ENCODE measurements around the gene HOMER2. TPM values are rescaled to one million over a fixed set of nuclear protein-coding genes. Genes with fewer than 3 reads are reported as not detected.

Gene HOMER2
- total RNA-seq, 2 donors from 2014 or later: 1.8 to 4.9 TPM

DNA sequence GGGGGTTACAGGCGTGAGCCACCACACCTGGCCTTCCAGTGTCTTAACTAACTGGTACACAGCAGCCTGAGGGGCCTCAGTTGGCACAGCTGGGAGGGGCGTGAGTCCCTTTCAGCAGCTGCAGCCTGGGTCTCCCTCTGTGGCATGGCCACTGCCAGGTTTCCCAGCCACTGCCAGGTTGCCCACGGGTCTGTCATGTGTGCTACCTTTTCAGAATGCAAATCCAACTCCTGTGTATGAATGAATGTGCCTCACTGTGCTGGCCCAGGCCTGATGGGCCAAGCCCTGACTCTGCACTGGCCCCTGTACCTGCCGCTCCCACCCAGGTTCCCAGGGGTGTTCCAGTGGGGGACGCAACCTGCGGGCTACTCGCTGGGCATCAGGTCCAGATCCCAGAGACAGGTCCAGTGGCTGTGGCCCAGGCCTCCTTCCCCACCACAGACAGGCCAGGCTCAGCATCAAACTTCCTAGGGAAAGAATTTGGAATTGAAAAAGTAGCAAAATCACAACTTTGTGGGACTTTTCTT lies 117.1 kb downstream of the HOMER2 start:
- ATAC-seq (ENCODE audit: insufficient number of reproducible peaks, low FRiP score, low read depth) (no peak), DNase-seq (ENCODE audit: low spot score) (no peak)
- H3K36me3 ChIP-seq: peaks cover 59% of the 10 kb centered on the region

DNA sequence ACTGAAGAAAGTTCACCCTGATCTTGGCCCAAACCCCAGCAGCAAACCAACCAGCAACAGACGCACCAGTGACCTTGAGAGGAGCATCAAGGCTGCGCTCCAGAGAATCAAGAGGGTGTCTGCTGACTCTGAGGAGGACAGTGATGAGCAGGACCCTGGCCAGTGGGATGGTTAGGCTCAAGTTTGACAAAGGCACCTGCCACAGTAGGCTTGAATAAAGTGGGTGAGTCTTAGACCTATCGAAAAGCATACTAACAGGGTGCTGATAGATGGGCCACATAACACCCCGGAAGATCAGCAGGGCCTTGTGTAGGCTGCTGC lies 119.2 kb downstream of the HOMER2 start:
- Histone ChIP-seq H3K4me1 (ENCODE audit: control insufficient read depth in 1 of 2, low read depth in 2 of 2) (peaks cover 8 to 18% of the 10 kb centered on the region in 2 donors), H3K9me3 (no peaks in the 10 kb centered on the region), H3K4me3 (no peak overlapping the region), H3K36me3 (peaks cover 72% of the 10 kb centered on the region), H3K27ac (no peak overlapping the region), H3K27me3 (replicated peaks; ENCODE audit: insufficient read depth) (no peaks in the 10 kb centered on the region)
- TF ChIP-seq, protein P1, sequence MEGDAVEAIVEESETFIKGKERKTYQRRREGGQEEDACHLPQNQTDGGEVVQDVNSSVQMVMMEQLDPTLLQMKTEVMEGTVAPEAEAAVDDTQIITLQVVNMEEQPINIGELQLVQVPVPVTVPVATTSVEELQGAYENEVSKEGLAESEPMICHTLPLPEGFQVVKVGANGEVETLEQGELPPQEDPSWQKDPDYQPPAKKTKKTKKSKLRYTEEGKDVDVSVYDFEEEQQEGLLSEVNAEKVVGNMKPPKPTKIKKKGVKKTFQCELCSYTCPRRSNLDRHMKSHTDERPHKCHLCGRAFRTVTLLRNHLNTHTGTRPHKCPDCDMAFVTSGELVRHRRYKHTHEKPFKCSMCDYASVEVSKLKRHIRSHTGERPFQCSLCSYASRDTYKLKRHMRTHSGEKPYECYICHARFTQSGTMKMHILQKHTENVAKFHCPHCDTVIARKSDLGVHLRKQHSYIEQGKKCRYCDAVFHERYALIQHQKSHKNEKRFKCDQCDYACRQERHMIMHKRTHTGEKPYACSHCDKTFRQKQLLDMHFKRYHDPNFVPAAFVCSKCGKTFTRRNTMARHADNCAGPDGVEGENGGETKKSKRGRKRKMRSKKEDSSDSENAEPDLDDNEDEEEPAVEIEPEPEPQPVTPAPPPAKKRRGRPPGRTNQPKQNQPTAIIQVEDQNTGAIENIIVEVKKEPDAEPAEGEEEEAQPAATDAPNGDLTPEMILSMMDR (IDR thresholded peaks at IDR 0.05): no peak
- ATAC-seq (ENCODE audit: insufficient number of reproducible peaks, low FRiP score, low read depth) (no peak), DNase-seq (ENCODE audit: low spot score) (no peak)

More for the DNA sequence above, 117.1 kb downstream of the HOMER2 start:
- TF ChIP-seq, protein P1 (IDR thresholded peaks at IDR 0.05): no peak
- H3K27ac ChIP-seq: no peak overlapping the region
- no peaks in the 10 kb centered on the region for H3K27me3 ChIP-seq (replicated peaks; ENCODE audit: insufficient read depth)
- H3K4me3 ChIP-seq: no peak overlapping the region
- H3K9me3 ChIP-seq: no peaks in the 10 kb centered on the region
- H3K4me1 ChIP-seq (ENCODE audit: control insufficient read depth in 1 of 2, low read depth in 2 of 2): peaks cover 8 to 18% of the 10 kb centered on the region in 2 donors

DNA sequence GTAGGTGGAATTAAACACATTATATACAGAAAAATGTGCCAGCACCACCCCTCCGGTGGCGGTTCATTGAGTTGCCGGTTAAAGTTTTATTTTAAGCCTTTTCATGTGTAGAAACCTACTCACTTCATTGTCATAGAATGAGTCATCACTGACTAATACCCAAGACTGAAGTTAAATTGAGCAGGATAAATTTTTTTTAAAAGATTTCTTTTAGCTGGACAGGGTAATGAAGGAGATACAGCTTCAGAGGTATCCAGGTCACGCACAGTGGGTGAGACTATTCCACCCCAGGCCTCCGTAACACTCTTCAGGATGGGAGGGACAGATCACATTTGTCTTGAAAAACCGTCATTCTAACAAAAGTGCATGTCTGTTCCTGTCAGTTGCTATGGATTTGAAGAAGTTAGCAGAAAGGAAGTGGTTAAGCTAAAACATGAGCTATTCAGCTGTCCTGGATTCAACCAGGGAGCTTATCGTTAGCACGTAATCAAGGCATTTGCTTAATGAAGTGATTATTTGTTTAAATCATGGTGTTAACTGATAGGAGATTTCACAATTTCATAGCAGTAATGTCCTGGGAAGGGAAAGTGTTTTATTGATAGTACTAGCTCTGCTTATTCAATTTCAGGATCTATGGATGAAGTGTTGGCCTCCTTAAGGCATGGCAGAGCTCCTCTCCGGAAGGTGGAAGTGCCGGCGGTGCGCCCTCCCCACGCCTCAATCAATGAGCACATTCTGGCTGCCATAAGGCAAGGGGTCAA lies 119.7 kb downstream of the HOMER2 start:
- Histone ChIP-seq H3K36me3 (peaks cover 73% of the 10 kb centered on the region), H3K4me3 (no peak overlapping the region), H3K27ac (peak overlapping the region in 1 of 2 donors; percentile 9), H3K27me3 (replicated peaks; ENCODE audit: insufficient read depth) (no peaks in the 10 kb centered on the region), H3K9me3 (no peaks in the 10 kb centered on the region), H3K4me1 (ENCODE audit: control insufficient read depth in 1 of 2, low read depth in 2 of 2) (peaks cover 8 to 18% of the 10 kb centered on the region in 2 donors)
- TF ChIP-seq, protein P1 (IDR thresholded peaks at IDR 0.05): no peak
- DNase-seq (ENCODE audit: low spot score): no peak
- ATAC-seq (ENCODE audit: insufficient number of reproducible peaks, low FRiP score, low read depth): peak; percentile 63

DNA sequence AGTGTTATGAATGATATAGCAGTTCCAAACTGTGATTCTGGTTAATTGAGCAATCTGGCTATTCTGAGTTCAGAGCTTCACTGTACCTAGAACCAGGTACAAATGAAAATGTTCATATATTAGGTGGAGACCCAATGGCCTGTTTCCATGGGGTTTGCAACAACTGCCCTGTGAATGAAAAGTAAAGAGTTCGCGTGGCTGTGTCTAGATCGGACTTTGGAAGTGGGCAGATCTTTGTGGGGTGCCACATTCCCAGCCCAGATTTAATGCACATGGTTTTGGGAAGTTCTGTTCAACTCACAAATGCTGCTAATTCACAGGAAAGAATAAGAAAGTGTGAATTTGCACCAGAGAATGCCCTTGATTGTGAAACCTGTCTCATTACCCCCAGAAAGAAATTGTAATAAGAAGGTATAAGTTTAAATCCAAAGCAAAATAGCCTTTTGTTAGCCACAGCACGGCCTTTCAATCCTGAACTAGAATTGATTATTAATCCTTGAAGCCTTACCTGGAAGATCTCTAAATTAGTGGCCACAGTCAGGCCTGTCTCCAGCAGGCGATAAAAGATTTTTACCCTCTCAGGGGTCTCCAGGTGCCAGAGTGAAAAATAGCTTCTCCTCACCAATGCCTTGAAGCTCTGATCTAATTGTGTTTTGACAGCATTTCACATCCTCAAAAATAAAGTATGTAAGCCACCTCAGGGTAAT lies 120.5 kb downstream of the HOMER2 start:
- H3K27me3 ChIP-seq (replicated peaks; ENCODE audit: insufficient read depth): no peaks in the 10 kb centered on the region
- no peaks in the 10 kb centered on the region for H3K9me3 ChIP-seq
- TF ChIP-seq, protein P1 (IDR thresholded peaks at IDR 0.05): peak; percentile 14
- ATAC-seq (ENCODE audit: insufficient number of reproducible peaks, low FRiP score, low read depth) (no peak), DNase-seq (ENCODE audit: low spot score) (no peak)
- no peak overlapping the region for H3K4me3 ChIP-seq
- peaks cover 70% of the 10 kb centered on the region for H3K36me3 ChIP-seq
- peaks cover 8 to 18% of the 10 kb centered on the region in 2 donors for H3K4me1 ChIP-seq (ENCODE audit: control insufficient read depth in 1 of 2, low read depth in 2 of 2)
- no peak overlapping the region for H3K27ac ChIP-seq

DNA sequence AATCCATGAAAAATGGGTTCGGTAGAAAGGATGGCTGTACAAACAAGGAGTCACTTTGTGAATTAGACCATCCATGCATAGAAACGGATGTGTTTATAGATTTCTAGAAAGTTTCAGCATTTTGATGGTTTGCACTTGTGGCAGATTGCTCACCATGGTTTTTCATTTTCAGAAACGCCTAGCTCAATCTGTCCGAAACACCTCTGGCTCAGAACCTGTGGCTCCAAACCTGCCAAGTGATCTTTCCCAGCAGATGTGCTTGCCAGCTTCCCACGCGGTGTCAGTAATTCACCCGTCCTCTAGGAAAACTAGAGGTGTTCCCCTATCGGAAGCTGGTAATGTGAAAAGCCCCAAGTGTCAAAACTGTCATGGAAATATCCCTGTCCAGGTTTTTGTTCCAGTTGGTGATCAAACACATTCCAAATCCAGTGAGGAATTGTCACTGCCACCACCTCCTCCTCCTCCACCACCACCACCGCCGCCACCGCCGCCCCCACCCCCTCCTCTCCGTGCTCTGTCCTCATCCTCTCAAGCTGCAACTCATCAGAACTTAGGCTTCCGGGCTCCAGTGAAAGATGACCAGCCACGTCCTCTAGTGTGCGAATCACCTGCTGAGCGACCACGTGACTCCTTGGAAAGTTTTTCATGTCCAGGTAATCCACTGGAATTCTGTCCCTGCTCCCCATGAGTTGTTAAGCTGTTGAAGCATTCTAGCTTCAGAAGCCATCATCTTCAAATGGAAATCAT lies 121.9 kb downstream of the HOMER2 start:
- peaks cover 65% of the 10 kb centered on the region for H3K36me3 ChIP-seq
- TF ChIP-seq, protein P1 (IDR thresholded peaks at IDR 0.05): no peak
- ATAC-seq (ENCODE audit: insufficient number of reproducible peaks, low FRiP score, low read depth): no peak
- no peak overlapping the region for H3K4me3 ChIP-seq
- H3K9me3 ChIP-seq: no peaks in the 10 kb centered on the region
- no peak overlapping the region for H3K27ac ChIP-seq
- DNase-seq (ENCODE audit: low spot score): no peak
- H3K27me3 ChIP-seq (replicated peaks; ENCODE audit: insufficient read depth): no peaks in the 10 kb centered on the region
- H3K4me1 ChIP-seq (ENCODE audit: control insufficient read depth in 1 of 2, low read depth in 2 of 2): peaks cover 8 to 18% of the 10 kb centered on the region in 2 donors
